NCI-H2196 treated with DMSO at 0.1 percent for 48 hours (cell line): ENCODE data around the gene ARHGEF5.
"Not testable (repeated sequence)": the region's sequence is repeated elsewhere in the genome, so short reads cannot be mapped to it uniquely, and the experiment has no call there.

Source experiments
- DNase-seq: peaks from one replicate; lab custom pipeline; 2025; ENCODE audit not compliant: unreplicated experiment; lab: John Stamatoyannopoulos, UW

Gene ARHGEF5

GRCh38 chr7:144355176-144355822, at the start of gene ARHGEF5:
TSS of gene ARHGEF5 (plus strand) at chr7:144355402. CDS start at chr7:144362670, 7,268 bp downstream.
- not testable (repeated sequence) for DNase-seq

- DNase-seq = not testable (repeated sequence)
These were observed 45.5 kb upstream of the ARHGEF5 start for GRCh38 chr7:144309702-144310101.

- not testable (repeated sequence) for DNase-seq
These were observed 44.0 kb upstream of the ARHGEF5 start for GRCh38 chr7:144311218-144311617.

GRCh38 chr7:144311872-144312469, 43.2 kb upstream of the ARHGEF5 start, which contains the start of gene OR2A1:
TSS of gene OR2A1 (plus strand) at chr7:144312419. CDS start at chr7:144318125, 5,706 bp downstream.
- DNase-seq = not testable (repeated sequence)

GRCh38 chr7:144317537-144317936, 37.7 kb upstream of the ARHGEF5 start:
- DNase-seq = not testable (repeated sequence)

- not testable (repeated sequence) for DNase-seq
These were observed 35.7 kb upstream of the ARHGEF5 start for GRCh38 chr7:144319547-144319946.

GRCh38 chr7:144321677-144322206, 33.5 kb upstream of the ARHGEF5 start:
- DNase-seq = not testable (repeated sequence)

GRCh38 chr7:144323359-144323758, 31.8 kb upstream of the ARHGEF5 start:
- not testable (repeated sequence) for DNase-seq

GRCh38 chr7:144325868-144326267, 29.3 kb upstream of the ARHGEF5 start:
- not testable (repeated sequence) for DNase-seq

- DNase-seq = not testable (repeated sequence)
These were observed 25.2 kb upstream of the ARHGEF5 start for GRCh38 chr7:144330044-144330443.

- not testable (repeated sequence) for DNase-seq
These were observed 23.8 kb upstream of the ARHGEF5 start for GRCh38 chr7:144331221-144331995.

GRCh38 chr7:144331996-144332288, 23.3 kb upstream of the ARHGEF5 start:
- DNase-seq = not testable (repeated sequence)

GRCh38 chr7:144348625-144349024, 6.6 kb upstream of the ARHGEF5 start:
- DNase-seq = not testable (repeated sequence)

GRCh38 chr7:144351667-144352066, 3.5 kb upstream of the ARHGEF5 start:
- DNase-seq = not testable (repeated sequence)

- not testable (repeated sequence) for DNase-seq
These were observed 983 bp downstream of the ARHGEF5 start for GRCh38 chr7:144356185-144356584.

- not testable (repeated sequence) for DNase-seq
These were observed 1.7 kb downstream of the ARHGEF5 start for GRCh38 chr7:144356860-144357259.

- DNase-seq = not testable (repeated sequence)
These were observed 6.9 kb downstream of the ARHGEF5 start for GRCh38 chr7:144362061-144362460.

GRCh38 chr7:144365523-144365922, 10.3 kb downstream of the ARHGEF5 start:
- not testable (repeated sequence) for DNase-seq

GRCh38 chr7:144367250-144367649, 12.0 kb downstream of the ARHGEF5 start:
- DNase-seq = not testable (repeated sequence)

GRCh38 chr7:144369221-144369620, 14.0 kb downstream of the ARHGEF5 start:
- not testable (repeated sequence) for DNase-seq

- no peak for DNase-seq
These were observed 23.4 kb downstream of the ARHGEF5 start for GRCh38 chr7:144378651-144379050.
